Measurements from ENCODE around the gene FCRL5.
"Not testable (repeated sequence)": the region's sequence is repeated elsewhere in the genome, so short reads cannot be mapped to it uniquely, and the experiment has no call there.

The FCRL5 gene

GRCh38 chr1:157551694-157552693 lies at the start of gene FCRL5:
FCRL5 (minus strand) TSS chr1:157552515; CDS start chr1:157552362, 153 bp downstream.
- DNase-seq (ENCODE audit: low spot score): no peak

GRCh38 chr1:157600236-157600635 lies 47.9 kb upstream of the FCRL5 start:
- no peak for DNase-seq (ENCODE audit: low spot score)

GRCh38 chr1:157597959-157598667 lies 45.8 kb upstream of the FCRL5 start, which contains the start of gene FCRL4:
FCRL4 (minus strand) TSS chr1:157598085; CDS start chr1:157597944, 141 bp downstream.
- DNase-seq (ENCODE audit: low spot score): no peak

GRCh38 chr1:157596384-157596783 lies 44.1 kb upstream of the FCRL5 start:
- DNase-seq (ENCODE audit: low spot score): no peak

GRCh38 chr1:157595356-157595755 lies 43.0 kb upstream of the FCRL5 start:
- no peak for DNase-seq (ENCODE audit: low spot score)

DNA sequence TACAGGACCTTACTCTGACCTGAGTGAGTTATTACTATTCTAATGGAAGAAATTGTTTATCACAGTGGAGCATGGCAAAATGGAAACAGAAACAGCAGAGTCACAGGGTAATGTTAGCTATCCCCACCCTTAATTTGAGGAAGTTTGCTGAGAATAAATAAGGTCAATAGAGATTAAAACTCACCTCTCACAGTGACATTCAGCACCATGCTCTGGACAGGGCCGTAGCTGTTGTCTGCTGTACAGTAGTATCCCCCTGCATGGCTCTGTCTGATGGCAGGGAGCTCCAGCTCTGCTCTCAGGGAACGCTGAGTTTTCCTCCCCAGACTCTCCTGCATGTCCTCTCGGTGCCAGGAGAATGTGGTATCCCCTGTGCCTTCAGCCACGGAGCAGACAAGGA lies 33.7 kb upstream of the FCRL5 start:
- DNase-seq (ENCODE audit: low spot score): no peak

GRCh38 chr1:157584503-157584902 lies 32.2 kb upstream of the FCRL5 start:
- DNase-seq (ENCODE audit: low spot score): no peak

GRCh38 chr1:157580828-157581210 lies 28.5 kb upstream of the FCRL5 start:
- no peak for DNase-seq (ENCODE audit: low spot score)

DNA sequence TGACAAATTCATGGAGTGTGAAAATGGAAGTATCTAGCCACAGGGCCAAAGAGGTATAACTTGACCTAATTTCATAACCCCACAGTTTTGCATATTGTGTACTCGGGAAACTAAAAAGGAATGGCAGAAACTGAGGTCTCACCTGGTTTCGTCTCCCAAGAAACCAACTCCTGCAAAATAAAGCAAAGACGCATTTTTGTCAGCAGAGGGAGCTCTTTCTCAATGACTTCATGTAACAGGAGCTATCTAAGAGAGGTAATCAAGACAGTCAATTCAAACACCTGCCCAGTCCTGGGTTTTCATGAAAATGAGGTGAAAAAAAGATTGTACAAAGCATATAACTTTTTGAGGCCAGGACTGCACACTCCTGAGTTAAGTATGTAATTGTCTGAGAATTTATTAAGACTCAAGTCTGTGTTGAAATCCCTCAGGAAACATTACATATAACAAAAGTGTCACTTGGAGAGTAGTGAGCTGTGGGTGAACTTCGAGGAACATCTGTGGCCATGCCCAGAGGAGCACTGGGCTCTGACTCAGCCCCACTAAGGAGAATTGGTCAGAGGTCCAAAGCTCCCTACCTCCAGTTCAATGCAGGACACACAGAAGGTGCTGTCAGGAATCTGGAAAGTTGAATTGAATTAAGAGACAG lies 28.0 kb upstream of the FCRL5 start:
- peak; percentile 77 for DNase-seq (ENCODE audit: low spot score)

- DNase-seq (ENCODE audit: low spot score): no peak
Observed at GRCh38 chr1:157577420-157577819, 25.1 kb upstream of the FCRL5 start.

DNA sequence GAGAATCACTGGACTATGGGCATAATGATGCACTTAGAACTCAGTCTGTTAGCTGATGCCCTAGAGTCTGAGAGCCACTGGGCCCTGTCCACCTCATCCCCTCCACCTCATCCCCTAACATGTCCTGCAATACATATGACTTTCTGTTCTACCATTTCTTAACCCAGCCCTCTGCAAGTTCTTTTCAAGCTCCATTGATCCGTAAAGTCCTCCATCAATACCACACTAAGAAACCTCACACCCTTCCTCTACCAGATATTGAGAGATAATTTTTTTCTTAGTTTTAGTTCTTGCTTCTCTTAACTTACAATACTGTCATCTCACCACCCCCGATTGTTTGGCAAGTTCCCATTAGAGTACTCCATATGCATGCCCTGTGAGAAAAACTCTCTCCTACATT lies 23.4 kb upstream of the FCRL5 start:
- no peak for DNase-seq (ENCODE audit: low spot score)

DNA sequence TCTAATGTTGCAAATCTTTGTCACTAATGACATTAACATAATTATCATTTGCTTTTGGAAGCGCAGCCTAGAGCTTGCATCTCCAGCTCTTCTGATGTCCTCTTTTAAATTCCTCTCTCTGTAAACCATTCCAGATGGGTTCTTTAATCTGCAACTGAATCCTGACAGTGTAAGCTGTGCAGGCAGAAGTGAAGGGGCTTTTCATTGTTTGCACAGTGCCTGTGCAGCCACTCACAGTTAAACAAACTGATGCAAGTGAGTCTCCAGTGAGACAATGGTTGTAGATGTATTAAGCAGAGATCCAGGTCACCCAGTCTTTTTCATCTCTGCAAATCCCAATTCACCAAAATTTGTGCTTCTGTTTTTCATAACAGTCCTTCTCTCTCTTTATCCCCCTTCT lies 22.5 kb upstream of the FCRL5 start:
- DNase-seq (ENCODE audit: low spot score): no peak

DNA sequence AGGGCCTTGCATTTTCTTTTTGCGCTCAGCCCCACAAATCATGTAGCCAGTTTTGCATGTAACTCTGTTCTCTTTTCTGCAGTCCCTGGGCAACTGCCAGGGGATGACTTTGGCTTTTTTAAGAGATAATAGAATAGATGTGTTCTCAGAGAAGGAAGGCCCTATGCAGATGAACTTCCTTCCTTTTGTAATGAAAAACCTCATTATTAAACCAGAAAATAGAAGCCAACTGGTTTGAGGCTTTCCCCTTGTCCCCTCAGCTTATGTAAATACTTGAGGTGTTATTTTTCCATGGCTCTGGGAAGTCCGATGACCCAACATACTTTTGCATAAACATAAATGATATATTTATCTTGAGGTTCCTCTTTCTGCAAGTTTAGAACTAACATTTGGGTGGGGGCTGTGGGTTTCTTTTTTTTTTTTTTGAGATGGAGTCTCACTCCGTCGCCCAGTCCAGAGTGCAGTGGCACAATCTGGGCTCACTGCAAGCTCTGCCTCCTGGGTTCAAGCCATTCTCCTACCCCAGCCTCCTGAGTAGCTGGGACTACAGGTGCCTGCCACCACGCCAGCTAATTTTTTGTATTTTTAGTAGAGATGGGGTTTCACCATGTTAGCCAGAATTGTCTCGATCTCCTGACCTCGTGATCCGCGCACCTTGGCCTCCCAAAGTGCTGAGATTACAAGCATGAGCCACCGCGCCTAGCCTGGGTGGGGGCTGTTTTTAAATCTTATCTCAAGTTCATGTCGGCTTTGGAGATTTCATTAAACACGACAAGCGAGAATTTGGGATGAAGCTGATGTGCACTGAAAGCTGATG lies 14.4 kb upstream of the FCRL5 start:
- DNase-seq (ENCODE audit: low spot score): no peak

DNA sequence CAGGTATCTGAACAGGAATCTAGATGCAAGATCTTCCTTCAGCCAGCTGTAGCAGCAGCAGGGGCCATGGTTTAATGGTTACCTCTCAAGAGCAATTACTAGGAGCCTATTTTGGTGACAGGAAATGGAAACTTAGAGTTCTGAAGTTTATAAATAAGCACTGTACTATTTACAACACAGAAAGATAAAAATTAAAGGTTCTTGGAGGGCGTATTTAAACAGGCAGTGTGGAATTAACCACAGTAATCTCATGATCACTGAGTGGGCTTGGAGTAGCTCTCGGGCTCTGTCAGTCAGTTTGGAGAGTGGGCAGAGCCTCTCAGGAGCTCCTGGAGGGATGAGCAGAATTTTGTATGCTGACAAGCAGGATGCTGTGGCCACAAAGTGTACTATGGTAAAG lies 10.2 kb upstream of the FCRL5 start:
- DNase-seq (ENCODE audit: low spot score): no peak

DNA sequence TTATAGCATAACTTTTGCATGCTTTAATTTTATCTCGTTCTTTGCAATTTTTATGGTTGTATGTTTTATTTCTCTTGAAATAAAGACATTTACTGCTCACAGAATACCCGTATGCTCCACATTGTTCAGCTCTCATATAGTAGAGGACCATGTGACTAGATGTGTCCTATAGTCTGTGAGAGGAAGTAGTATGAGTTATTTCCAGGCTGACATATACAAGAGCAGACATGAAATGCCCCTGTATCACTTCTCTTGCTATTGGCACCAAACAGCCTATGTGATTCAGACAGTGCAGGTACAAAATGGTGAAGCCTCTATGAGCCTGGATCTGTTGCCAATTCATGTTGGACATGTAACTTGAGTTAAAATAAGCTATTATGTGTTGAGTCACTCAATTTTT lies 5.8 kb upstream of the FCRL5 start:
- no peak for DNase-seq (ENCODE audit: low spot score)

DNA sequence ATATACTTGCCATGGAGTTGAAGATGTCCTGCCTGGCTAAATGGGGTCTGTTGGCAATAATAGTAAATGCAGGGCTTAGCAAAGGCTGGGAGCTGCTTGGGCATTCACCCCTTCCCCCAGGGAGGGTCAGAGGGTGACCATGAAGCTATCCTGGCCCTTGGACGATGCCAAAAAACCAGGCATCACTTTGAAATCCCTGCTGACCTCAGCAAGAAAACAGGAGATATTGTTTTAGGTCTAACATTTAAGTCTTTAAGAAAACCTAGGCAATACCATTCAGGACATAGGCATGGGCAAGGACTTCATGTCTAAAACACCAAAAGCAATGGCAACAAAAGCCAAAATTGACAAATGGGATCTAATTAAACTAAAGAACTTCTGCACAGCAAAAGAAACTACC lies 4.2 kb downstream of the FCRL5 start:
- not testable (repeated sequence) for DNase-seq (ENCODE audit: low spot score)

GRCh38 chr1:157542676-157543075 lies 9.6 kb downstream of the FCRL5 start:
- no peak for DNase-seq (ENCODE audit: low spot score)

DNA sequence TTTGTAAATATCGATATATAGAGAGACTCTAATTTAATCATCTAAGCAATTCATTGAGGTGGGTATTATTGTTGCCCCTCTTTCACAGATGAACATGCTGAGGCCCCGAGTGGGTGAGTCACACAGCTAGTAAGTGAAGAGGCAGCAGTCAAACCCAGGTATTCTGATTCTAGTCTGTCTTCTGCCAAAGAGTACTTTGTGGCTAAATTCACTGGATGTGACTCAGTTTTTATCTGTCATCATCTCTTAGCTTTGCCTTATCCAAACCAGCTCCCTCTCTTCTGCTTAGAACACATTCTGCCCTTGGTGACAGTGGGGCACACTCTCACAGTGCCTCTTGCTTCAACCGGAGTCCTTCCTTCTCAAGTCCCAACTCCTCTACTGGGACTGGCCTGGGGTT lies 11.5 kb downstream of the FCRL5 start:
- DNase-seq (ENCODE audit: low spot score): no peak

GRCh38 chr1:157540160-157540748 lies 12.1 kb downstream of the FCRL5 start:
- DNase-seq (ENCODE audit: low spot score): no peak

GRCh38 chr1:157539568-157539967 lies 12.7 kb downstream of the FCRL5 start:
- no peak for DNase-seq (ENCODE audit: low spot score)

DNA sequence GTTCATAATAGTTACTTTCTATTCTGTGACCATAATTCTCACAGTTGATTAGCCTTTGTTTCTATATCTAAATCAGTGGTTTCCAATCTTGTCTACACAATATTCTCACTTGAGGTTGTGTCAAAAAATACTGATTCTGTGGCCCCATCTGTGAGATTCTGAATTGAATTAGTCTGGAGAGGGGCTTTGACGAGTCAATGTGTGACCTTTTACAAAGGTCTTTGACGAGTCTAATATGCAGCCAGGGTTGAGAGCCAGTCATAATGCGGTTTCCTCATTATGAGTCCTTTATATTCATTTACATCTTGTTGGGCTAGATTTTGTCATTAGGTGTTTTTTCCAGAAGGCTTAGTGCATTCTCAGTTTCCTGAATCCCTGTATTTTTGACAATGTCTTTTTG lies 19.7 kb downstream of the FCRL5 start:
- no peak for DNase-seq (ENCODE audit: low spot score)
